ENCODE measurements around the gene MYO1B.

The MYO1B gene

GRCh38 chr2:191301971-191302370, 56.8 kb downstream of the MYO1B start:
- no peak overlapping the region for H3K4me3 ChIP-seq (ENCODE audit: low read depth, low read length)
- TF ChIP-seq, protein P1, sequence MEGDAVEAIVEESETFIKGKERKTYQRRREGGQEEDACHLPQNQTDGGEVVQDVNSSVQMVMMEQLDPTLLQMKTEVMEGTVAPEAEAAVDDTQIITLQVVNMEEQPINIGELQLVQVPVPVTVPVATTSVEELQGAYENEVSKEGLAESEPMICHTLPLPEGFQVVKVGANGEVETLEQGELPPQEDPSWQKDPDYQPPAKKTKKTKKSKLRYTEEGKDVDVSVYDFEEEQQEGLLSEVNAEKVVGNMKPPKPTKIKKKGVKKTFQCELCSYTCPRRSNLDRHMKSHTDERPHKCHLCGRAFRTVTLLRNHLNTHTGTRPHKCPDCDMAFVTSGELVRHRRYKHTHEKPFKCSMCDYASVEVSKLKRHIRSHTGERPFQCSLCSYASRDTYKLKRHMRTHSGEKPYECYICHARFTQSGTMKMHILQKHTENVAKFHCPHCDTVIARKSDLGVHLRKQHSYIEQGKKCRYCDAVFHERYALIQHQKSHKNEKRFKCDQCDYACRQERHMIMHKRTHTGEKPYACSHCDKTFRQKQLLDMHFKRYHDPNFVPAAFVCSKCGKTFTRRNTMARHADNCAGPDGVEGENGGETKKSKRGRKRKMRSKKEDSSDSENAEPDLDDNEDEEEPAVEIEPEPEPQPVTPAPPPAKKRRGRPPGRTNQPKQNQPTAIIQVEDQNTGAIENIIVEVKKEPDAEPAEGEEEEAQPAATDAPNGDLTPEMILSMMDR (IDR thresholded peaks at IDR 0.05; ENCODE audit: low read depth, low read length): no peak

- H3K4me3 ChIP-seq (ENCODE audit: low read depth, low read length): no peak overlapping the region
- TF ChIP-seq, protein P1 (IDR thresholded peaks at IDR 0.05; ENCODE audit: low read depth, low read length): no peak
Measured at GRCh38 chr2:191302459-191303139, 57.4 kb downstream of the MYO1B start.

- H3K4me3 ChIP-seq (ENCODE audit: low read depth, low read length): no peak overlapping the region
- TF ChIP-seq, protein P1 (IDR thresholded peaks at IDR 0.05; ENCODE audit: low read depth, low read length): no peak
Measured at GRCh38 chr2:191303140-191304005, 58.2 kb downstream of the MYO1B start.

- H3K4me3 ChIP-seq (ENCODE audit: low read depth, low read length): no peak overlapping the region
- TF ChIP-seq, protein P1 (IDR thresholded peaks at IDR 0.05; ENCODE audit: low read depth, low read length): no peak
Measured at GRCh38 chr2:191304939-191305875, 60.0 kb downstream of the MYO1B start.

GRCh38 chr2:191308026-191308425, 62.8 kb downstream of the MYO1B start:
- TF ChIP-seq, protein P1 (IDR thresholded peaks at IDR 0.05; ENCODE audit: low read depth, low read length): no peak
- H3K4me3 ChIP-seq (ENCODE audit: low read depth, low read length): no peak overlapping the region

DNA sequence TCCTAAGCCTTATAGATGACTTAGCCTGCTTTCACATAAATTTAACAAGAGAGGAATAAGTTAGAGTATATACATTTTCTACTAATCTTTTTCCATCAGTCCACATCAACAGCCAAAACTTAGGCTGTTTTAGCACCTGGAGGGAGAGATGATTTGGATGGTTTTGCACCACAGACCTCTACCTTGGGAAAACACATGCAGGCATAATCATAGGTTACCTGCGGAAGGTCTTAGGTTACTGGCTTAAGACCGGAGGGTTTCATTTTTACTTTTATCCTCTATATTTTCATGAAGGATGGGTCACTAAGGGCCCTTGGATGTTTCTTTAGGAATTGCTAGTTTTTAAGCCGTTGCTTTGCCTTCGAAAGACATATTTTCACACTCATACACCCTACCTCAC, 66.0 kb downstream of the MYO1B start:
- no peak overlapping the region for H3K4me3 ChIP-seq (ENCODE audit: low read depth, low read length)
- TF ChIP-seq, protein P1 (IDR thresholded peaks at IDR 0.05; ENCODE audit: low read depth, low read length): no peak
